ENCODE data around the gene HLA-DQA1.
"Not testable (repeated sequence)": the region's sequence is repeated elsewhere in the genome, so short reads cannot be mapped to it uniquely, and the experiment has no call there.

Gene HLA-DQA1

DNA sequence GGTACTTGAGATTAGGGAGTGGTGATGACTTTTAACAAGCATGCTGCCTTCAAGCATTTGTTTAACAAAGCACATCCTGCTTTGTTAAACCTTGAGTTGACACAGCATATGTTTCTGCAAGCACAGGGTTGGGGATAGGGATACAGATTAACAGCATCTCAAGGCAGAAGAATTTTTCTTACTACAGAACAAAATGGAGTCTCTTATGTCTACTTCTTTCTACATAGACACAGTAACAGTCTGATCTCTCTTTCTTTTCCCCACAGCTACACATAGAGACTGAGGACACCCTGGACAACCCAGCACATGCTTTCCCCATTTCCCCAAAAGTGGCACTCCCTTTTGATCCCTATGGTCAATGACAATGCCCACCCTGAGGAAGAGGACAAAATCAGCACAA is 20.6 kb downstream of the HLA-DQA1 start:
- in situ Hi-C loops (cut with MboI; ENCODE audit: low sequenced_read_pairs): not testable (repeated sequence)

DNA sequence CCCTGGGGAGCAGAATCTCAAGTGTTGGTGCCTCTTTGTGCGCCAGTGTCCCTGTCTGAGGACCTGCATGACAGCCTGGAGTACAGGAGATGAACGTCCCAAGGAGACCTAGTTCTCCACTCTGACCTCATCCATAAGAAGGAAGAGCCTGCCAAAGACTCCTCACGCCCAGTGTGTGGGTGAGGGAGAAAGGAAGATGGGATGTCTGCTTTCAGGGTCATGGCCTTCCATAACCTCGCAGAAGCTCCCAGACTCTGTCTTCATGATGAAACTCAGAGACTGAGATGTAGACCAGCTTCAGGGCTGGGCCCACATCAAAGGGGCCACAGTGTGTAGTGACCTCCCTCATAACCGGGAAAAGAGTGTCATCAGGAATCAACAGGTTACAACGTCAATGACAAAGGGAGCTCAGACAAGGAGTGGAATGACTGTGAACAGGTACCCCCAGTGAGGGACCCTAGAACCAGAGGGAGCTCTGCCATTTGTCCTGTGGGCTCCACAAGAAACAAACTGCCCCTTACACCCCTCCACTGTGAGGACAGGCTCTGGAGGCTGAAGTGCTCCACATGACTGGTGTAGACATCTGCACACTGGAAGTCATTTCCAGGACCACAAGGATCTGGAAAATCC is 21.2 kb downstream of the HLA-DQA1 start:
- in situ Hi-C loops (cut with MboI; ENCODE audit: low sequenced_read_pairs): no loop called here

- in situ Hi-C loops (cut with MboI; ENCODE audit: low sequenced_read_pairs): no loop called here
Measured at GRCh38 chr6:32659856-32660595, 22.8 kb downstream of the HLA-DQA1 start.

DNA sequence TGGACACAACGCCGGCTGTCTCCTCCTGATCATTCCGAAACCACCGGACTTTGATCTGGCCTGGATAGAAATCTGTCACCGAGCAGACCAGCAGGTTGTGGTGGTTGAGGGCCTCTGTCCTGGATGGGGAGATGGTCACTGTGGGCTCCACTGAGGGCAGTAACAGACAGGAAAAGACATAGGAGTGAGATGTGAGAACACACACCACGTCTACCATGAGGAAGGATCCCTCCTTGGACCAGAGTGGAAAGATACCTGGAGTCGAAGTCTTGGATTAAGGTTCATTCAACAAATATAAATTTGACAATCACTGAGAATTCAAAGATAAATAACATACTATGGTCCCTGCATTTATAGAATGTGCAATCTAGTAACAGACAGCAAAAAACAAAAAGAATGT is 24.9 kb downstream of the HLA-DQA1 start:
- in situ Hi-C loops (cut with MboI; ENCODE audit: low sequenced_read_pairs): no loop called here

- in situ Hi-C loops (cut with MboI; ENCODE audit: low sequenced_read_pairs): no loop called here
Measured at GRCh38 chr6:32662836-32663235, 25.6 kb downstream of the HLA-DQA1 start.

GRCh38 chr6:32664354-32664753 is 27.1 kb downstream of the HLA-DQA1 start:
- in situ Hi-C loops (cut with MboI; ENCODE audit: low sequenced_read_pairs): no loop called here

GRCh38 chr6:32664827-32665362 is 27.7 kb downstream of the HLA-DQA1 start:
- in situ Hi-C loops (cut with MboI; ENCODE audit: low sequenced_read_pairs): no loop called here

DNA sequence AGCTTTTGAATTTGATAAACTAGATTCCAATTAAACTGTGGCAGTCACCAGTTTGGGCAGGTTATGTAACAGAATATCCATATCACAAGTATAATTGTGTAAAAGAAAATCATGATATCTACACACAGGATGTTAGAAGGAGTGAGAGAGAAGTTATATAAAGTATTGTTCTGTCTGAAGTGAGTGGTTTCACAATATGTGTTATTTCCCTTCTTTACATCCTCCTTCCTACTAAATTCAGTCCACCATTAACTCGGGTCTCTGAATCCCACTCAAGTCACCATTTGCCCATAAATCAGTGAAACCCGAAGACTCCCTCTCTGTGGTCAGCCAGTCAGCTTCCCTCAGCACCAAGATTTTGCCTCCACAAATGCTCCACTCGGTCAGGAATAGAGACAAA is 28.5 kb downstream of the HLA-DQA1 start:
- in situ Hi-C loops (cut with MboI; ENCODE audit: low sequenced_read_pairs): no loop called here

DNA sequence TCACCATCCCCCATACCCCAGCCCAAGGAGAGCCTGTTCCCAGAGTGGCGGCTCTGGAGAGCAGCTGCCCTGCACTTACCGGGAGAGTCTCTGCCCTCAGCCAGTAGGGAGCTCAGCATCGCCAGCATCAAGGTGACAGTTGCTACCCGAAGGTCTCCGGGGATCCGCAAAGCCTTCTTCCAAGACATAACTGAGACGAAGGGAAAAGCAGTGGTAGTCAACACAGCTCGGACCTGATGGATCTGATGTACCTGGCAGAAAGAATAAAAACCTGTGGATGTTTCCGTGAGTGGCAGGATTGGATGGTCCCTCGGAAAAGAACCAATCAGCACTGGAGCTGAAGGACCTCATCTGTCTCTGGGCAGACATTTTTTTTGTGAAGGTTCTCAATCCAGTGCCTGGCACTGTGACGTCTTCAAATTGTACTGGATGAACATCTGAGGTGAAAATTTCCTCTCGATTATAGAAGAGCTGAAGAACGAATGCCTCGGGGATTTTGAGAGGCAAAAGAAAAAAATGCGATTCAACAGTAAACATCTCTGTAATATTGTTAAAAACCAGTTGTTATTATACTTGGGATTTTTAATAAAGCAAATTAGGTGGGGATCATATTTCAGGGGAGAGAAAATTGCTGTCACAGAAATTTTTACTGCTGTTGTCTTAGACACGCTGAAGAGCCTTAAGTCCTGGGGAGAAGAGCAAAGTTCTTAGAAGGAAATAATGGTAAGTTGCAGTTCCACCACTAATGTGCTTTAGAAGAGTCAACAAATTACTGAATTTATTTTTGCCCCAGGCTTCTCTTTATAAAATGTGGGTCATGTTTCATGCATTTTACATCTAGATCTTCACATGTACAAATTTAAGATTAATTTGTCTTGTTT is 29.5 kb downstream of the HLA-DQA1 start, which contains the start of gene HLA-DQB1:
Gene HLA-DQB1 (minus strand): TSS at position 238 of the 881 bp plus-strand sequence. CDS start 50 bp downstream, at position 188.
- in situ Hi-C loops (cut with MboI; ENCODE audit: low sequenced_read_pairs): no loop called here

DNA sequence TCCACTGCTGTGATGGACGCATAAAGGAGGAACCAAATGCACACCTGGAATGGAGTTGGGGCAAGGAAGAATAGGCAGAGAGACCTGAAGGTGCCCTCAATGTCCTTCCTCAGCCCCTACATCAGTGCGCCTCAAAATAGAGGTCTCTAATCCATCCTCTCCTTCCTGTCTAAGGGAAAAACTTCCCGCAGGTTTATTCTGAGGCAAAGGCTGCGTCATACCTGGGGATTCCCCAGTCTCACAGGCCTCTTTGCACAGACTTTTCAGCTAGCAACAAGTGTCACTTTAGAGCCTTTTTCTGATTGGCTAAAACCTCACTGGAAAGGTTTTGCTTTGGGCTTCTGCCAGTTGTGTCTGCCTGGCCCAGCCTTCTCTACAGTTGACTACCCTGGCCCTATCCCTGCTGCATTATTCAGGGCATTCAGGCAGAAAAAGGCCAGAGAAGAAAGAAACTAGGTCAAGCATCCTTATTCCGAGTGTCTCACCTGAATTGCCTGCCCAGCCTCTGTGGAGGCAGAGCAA is 31.1 kb downstream of the HLA-DQA1 start:
- in situ Hi-C loops (cut with MboI; ENCODE audit: low sequenced_read_pairs): no loop called here

- in situ Hi-C loops (cut with MboI; ENCODE audit: low sequenced_read_pairs): no loop called here
Measured at GRCh38 chr6:32669240-32669639, 32.0 kb downstream of the HLA-DQA1 start.

DNA sequence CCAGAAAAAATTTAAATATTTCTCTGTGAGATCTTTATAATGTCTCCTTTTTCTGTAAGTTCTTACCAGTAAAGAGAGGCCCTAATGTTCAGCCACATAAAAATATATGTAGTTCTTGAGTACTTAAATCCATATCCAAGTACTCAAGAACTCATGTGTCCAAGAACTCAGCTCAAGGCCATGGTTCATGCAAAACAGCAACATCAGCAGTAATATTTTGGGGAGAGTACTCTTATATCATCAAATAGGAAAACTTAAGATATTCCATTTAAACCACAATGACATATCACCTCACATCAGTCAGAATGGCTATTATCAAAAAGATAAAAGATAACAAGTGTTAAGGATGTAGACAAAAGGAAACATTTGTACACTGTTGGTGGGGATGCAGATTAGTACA is 32.7 kb downstream of the HLA-DQA1 start:
- in situ Hi-C loops (cut with MboI; ENCODE audit: low sequenced_read_pairs): no loop called here

- in situ Hi-C loops (cut with MboI; ENCODE audit: low sequenced_read_pairs): not testable (repeated sequence)
Measured at GRCh38 chr6:32671908-32672307, 34.7 kb downstream of the HLA-DQA1 start.

DNA sequence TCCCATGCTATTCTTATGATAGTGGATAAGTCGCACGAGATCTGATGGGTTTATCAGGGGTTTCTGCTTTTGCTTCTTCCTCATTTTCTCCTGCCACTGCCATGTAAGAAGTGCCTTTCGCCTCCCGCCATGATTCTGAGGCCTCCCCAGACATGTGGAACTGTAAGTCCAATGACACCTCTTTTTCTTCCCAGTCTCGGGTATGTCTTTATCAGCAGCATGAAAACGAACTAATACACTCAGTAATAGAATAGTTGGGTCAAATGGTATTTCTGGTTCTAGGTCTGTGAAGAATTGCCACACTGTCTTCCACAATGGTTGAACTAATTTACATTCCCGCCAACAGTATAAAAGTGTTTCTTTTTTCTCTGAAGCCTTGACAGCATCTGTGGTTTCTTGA is 36.9 kb downstream of the HLA-DQA1 start:
- in situ Hi-C loops (cut with MboI; ENCODE audit: low sequenced_read_pairs): not testable (repeated sequence)

DNA sequence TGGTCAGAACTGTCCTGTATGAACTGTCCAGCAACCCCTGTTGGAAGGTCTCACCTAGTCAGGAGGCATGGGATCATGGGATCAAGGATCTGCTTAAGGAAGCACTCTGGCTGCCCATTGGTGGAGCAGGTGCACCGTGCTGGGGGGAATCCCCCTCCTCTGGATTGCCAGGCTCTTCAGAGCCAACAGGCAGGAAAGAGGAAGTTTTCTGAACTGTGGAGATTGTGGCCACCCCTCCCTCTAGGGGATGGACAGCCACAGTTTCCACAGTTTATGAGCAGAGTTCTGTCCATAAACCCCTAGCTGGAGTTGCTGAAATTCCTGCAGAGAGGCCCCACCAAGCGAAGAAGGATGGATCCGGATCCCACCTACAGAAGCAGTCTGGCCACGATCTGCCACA is 42.3 kb downstream of the HLA-DQA1 start:
- in situ Hi-C loops (cut with MboI; ENCODE audit: low sequenced_read_pairs): loop anchor here (25.0 kb wide), 1 partner anchor 267 kb away; the partner anchor contains the start of gene BTNL2

DNA sequence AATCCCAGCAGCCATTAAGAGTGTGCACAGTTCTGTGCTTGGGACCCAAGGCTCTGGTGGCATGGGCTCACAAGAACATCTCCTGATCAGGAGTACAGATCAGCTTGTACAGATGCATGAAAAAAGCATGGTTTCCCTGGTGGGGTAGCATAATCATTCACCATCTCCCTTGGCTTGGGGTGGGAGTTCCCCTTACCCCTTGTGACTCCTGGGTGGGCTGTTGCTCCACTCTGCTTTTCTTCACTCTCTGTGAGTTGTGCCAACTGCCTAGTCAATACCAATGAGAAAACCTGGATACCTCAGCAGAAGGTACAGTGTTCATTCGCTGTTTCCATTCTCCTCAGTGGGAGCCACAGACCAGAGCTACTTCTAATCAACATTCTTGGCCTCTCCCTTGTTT is 42.8 kb downstream of the HLA-DQA1 start:
- in situ Hi-C loops (cut with MboI; ENCODE audit: low sequenced_read_pairs): loop anchor here (25.0 kb wide), 1 partner anchor 268 kb away; the partner anchor contains the start of gene BTNL2

DNA sequence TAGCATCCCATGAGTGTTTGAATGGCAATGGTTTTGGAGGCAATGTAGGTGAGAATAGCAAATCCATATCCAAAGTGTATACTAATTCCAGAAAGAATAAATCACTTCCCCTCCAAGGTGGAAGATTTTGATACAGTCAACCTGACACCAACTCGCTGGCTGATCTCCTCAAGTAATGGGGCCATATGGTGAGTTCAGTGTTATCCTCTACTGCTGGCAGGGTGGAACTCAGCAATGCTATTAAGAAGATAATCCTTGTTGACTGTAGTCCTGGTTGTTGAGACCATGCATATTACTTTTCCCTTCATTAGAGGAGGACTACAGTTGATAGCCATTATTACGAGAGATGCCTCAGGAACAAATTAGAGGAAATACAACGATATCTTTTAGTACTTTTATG is 47.0 kb downstream of the HLA-DQA1 start:
- in situ Hi-C loops (cut with MboI; ENCODE audit: low sequenced_read_pairs): loop anchor here (25.0 kb wide), 1 partner anchor 272 kb away; the partner anchor contains the start of gene BTNL2

DNA sequence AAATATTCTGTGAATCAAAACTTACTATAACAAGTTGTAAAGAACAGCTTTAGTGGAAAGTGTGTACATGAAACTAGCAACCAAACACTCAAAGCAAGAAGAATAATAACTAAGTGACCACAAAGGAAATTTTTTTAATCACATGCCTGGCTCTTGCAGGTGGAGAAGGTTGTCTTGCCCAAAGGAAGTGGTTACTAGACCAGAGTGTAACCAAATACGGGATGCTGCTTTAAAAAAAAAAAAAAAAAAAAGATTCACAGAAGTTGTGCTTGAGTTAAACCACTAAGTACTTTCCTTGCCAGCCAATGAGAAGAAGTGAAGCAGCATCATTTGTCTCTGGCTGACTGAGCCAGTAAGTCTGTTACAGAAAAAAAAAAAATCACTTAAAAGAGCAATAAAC is 48.4 kb downstream of the HLA-DQA1 start:
- in situ Hi-C loops (cut with MboI; ENCODE audit: low sequenced_read_pairs): loop anchor here (25.0 kb wide), 1 partner anchor 273 kb away; the partner anchor contains the start of gene BTNL2

GRCh38 chr6:32689531-32690501 is 52.6 kb downstream of the HLA-DQA1 start:
- in situ Hi-C loops (cut with MboI; ENCODE audit: low sequenced_read_pairs): loop anchor here (25.0 kb wide), 1 partner anchor 278 kb away; the partner anchor contains the start of gene BTNL2

Data from HL-60/S4 treated with phorbol 12-myristate 13-acetate at 8.2 ng/mL for 4 days and 3 days (cell line).